ENCODE data around the gene KLHDC7A.

DNA sequence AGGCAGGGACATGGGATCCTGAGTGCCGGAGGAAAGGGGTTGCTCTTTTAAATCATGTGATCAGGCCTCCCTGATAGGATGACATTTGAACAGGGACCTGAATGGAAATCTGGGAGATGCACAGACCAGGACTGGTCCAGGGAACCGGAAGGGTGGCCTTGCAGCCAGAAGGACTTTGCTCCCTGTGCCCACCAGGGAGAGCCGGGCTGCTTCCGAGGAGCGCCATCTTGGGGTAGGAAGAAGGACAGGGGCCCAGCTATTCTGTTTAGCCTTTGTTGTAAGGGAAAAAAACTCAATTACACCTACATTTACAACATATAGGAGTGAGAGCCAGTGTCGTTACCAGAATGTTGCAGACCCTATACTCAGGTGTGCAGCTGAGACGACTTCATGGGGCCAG lies 5.5 kb downstream of the KLHDC7A start:
- TF ChIP-seq EZH2 (IDR thresholded peaks at IDR 0.05; ENCODE audit: insufficient read depth, poor library complexity, severe bottlenecking) (no peak), EZH2phosphoT487 (IDR thresholded peaks at IDR 0.05; ENCODE audit: insufficient read depth, low read depth) (no peak)

Measured in GM23248 (cell line).